NT2/D1 (cell line): ENCODE measurements around the gene NKPD1.

Experiments used
- SUZ12 ChIP-seq: IDR thresholded peaks from 2 replicates; pipeline ENCODE4 v1.6.1; 2011; ENCODE audit not compliant: insufficient read length, insufficient read depth; ENCODE audit errors: extremely low read depth
- YY1 ChIP-seq: IDR thresholded peaks from 2 replicates; pipeline ENCODE4 v1.6.1; 2011; ENCODE audit not compliant: insufficient read length, insufficient read depth

- TF ChIP-seq SUZ12 (no peak), YY1 (no peak)
Measured at GRCh38 chr19:45121827-45122345, 38.9 kb downstream of the NKPD1 start.
